HPDE6-E6E7 (cell line): Measurements from ENCODE around the gene ACAD11.

Experiments used
- DNase-seq: peaks from one replicate; pipeline ENCODE4 v3.0.0; 2011; ENCODE audit warnings: missing footprints; ENCODE audit errors: extremely low spot score

The ACAD11 gene

GRCh38 chr3:132553826-132554225 lies 105.8 kb downstream of the ACAD11 start:
- DNase-seq, result no peak

- DNase-seq, result no peak
These were observed 108.9 kb downstream of the ACAD11 start for GRCh38 chr3:132550579-132551305.

GRCh38 chr3:132549890-132550578 lies 109.6 kb downstream of the ACAD11 start:
- no peak for DNase-seq

GRCh38 chr3:132549169-132549568 lies 110.4 kb downstream of the ACAD11 start:
- DNase-seq, result no peak

- DNase-seq, result no peak
These were observed 114.1 kb downstream of the ACAD11 start for GRCh38 chr3:132545471-132545870.

- DNase-seq, result no peak
These were observed 115.5 kb downstream of the ACAD11 start for GRCh38 chr3:132544130-132544529.

GRCh38 chr3:132543011-132543739 lies 116.4 kb downstream of the ACAD11 start:
- DNase-seq, result peak; percentile 39

GRCh38 chr3:132542577-132542976 lies 117.0 kb downstream of the ACAD11 start:
- DNase-seq, result no peak

- DNase-seq, result no peak
These were observed 119.9 kb downstream of the ACAD11 start for GRCh38 chr3:132539681-132540080.

- DNase-seq, result no peak
These were observed 121.5 kb downstream of the ACAD11 start for GRCh38 chr3:132538072-132538471.

- DNase-seq, result no peak
These were observed 122.3 kb downstream of the ACAD11 start for GRCh38 chr3:132537297-132537696.

GRCh38 chr3:132536442-132537153 lies 123.0 kb downstream of the ACAD11 start:
- DNase-seq, result no peak

- DNase-seq, result peak; percentile 56
These were observed 123.8 kb downstream of the ACAD11 start for GRCh38 chr3:132535575-132536441.

- DNase-seq, result no peak
These were observed 129.0 kb downstream of the ACAD11 start for GRCh38 chr3:132530624-132531023.

GRCh38 chr3:132522353-132522752 lies 137.3 kb downstream of the ACAD11 start:
- no peak for DNase-seq

GRCh38 chr3:132521901-132522300 lies 137.7 kb downstream of the ACAD11 start:
- no peak for DNase-seq

GRCh38 chr3:132519914-132520313 lies 139.7 kb downstream of the ACAD11 start:
- no peak for DNase-seq

- DNase-seq, result no peak
These were observed 142.3 kb downstream of the ACAD11 start for GRCh38 chr3:132517311-132517710.

- no peak for DNase-seq
These were observed 146.6 kb downstream of the ACAD11 start for GRCh38 chr3:132513057-132513456.

GRCh38 chr3:132509506-132509905 lies 150.1 kb downstream of the ACAD11 start:
- DNase-seq, result no peak

- no peak for DNase-seq
These were observed 150.5 kb downstream of the ACAD11 start for GRCh38 chr3:132509096-132509495.
